ENCODE results near the gene HIRIP3.
A peak's percentile ranks its signal among the peaks of the same experiment; 100 is the strongest.

HIRIP3 gene

DNA sequence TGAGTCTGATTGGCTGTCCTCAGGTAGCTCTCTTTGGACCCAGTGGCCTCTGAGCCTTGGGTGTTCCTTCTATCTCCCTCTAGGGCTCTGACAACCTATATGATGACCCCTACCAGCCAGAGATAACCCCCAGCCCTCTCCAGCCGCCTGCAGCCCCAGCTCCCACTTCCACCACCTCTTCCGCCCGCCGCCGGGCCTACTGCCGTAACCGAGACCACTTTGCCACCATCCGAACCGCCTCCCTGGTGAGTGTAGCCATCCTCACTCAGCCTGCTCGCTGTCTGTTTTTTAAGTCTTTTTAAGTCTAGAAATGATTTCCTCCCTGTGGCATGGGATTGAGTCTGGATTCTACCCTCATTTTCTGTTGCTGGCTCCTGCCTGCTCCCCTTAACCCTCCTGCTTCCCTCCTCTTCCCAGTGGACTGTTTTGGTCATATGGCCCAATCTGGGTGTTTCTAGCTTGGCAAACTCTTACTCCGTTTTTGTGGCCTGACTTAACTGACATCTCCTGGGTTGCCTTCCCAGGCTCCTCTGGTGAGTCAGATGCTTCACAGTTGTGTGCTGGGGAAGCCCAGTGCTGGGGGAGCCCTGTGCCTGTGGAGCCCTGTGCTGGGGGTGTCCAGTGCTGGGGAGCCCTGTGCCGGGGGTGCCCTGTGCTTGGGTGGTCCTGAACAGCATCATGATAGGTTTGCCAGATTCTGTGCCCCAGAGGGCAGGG, 11.8 kb downstream of the HIRIP3 start:
- DNase-seq (ENCODE audit: low spot score) = no peak

DNA sequence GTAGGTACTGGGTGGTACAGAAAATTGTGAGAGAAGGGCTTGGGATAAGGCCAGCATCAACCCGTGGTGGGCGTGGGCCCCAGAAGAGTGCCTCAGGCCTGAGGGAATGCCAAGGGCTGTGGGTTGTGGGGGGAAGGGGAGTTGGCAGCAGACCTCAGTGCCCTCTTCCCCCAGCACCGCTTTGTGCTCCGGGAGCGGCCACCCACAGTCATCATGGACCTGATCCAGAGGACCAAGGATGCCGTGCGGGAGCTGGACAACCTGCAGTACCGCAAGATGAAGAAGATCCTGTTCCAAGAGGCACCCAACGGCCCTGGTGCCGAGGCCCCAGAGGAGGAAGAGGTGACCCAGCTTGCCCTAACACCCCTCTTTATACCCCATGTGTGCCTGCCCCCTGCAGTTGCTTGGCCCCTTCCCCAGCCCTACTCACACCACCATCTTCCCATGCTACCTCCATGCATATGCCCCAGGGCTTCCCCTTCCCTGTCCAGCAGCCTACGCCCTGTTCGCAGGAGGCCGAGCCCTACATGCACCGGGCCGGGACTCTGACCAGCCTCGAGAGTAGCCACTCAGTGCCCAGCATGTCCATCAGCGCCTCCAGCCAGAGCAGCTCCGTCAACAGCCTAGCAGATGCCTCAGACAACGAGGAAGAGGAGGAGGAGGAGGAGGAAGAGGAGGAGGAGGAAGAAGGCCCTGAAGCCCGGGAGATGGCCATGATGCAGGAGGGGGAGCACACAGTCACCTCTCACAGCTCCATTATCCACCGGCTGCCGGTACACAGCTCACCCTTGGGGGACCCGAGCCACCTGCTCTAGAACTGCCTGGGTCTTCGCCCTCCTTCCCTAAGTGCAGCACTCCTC, 12.6 kb downstream of the HIRIP3 start:
- DNase-seq (ENCODE audit: low spot score) = no peak

DNA sequence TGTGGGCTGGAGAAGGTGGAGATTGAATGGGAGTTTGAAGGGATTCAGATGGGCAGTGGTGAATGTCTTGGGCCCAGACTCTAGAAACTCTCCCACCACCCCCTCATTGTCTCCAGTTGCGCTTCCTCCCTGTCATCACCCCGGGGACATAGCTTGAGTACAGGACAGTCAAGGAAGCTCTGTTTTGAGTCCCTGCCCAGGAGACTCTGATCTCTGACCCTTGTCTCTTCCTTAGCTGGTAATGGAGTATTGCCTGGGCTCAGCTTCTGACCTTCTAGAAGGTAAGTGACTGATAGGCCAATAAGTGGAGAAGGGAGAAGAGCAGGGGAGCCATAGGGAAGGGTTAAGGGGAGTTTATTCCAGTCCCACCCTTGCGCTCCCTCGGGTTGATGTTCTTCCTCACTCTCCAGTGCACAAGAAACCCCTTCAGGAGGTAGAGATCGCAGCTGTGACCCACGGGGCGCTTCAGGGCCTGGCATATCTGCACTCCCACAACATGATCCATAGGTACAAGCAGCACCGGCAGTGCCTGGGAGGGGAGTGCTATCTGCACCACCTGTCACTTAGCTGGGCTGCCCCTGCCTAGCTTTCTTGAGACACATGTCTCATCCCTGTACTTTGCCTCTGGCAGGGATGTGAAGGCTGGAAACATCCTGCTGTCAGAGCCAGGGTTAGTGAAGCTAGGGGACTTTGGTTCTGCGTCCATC, 16.7 kb downstream of the HIRIP3 start:
- no peak for DNase-seq (ENCODE audit: low spot score)

DNA sequence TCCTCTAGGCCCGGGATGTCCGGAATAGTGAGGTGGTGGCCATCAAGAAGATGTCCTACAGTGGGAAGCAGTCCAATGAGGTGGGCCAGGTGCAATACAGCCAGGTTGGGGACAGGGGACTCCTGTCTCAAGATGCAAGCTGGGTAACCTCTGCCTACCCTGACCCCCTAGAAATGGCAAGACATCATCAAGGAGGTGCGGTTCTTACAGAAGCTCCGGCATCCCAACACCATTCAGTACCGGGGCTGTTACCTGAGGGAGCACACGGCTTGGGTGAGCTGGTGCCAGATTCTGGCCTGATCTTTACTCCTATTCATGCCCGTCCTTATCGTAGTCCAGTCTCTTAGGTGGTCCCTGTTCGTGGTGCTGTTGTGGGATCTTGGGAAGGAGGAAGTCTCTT, 17.3 kb downstream of the HIRIP3 start:
- DNase-seq (ENCODE audit: low spot score) = no peak

DNA sequence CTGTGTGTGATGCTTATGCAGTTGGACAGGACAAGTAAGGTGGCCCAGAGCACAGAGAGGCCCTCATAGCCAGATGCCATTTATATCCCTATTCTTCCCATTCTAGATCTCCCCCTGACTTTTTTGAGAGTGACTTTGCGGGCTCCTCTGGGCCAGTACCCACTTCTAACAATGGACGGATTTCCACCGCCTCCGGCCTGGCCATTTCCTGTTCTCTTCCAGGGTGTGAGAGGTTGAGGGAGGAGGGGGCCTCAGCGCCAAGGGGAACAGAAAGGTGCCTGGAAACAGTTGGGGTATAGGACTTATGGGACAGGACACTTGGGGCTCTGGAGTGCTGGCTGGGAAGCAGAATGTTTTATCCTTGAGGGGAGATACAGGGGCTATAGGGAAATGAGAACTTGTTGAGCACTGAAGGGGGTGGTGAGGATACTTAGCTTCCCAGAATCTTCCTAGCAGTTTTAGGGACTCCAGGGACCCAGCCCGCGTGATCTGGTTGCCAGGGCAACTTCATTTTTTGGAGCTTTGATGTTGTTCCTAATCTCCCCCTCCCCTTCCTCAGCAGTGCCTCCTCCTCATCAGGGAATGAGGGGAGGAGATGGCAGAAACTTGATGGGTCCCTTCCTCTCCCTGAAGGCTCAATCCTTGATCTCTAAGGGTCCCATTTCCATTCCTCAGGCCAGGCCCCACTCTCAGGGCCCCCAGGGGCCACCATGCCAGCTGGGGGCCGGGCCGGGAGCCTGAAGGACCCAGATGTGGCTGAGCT, 18.2 kb downstream of the HIRIP3 start:
- no peak for DNase-seq (ENCODE audit: low spot score)

DNA sequence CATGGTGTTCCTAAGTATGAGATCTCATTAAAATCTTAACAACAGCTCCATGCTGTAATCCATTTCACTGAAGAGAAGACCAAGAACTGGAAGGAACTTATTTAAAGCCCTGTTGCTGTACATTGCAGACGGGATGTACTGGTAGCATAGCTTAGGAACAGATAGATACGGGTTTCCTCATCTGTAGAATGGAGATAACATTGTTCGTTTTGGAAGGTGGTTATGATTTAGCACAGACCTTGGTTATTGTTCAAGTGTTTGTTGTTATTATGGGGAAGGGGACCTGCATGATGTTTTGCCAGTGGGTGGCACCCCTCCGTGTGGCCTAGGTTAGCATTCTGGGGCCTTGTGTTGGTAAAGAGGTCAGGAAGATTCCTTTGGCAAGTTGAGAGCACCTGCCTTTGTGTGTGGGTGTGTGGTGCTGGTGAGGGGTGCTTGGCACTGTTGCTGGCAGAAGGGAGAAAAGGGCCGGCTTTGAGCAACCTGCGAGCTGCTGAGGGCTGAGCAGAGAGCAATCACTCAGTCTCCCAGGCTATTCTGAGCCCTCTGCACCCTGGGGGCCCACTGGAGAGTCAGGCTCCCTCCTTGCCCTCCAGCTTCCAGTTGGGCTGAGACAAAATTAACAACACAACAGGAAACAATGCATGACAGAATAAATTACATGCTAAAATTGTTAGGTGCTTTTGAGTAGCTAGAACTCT, 19.5 kb downstream of the HIRIP3 start:
- DNase-seq (ENCODE audit: low spot score) = no peak

DNA sequence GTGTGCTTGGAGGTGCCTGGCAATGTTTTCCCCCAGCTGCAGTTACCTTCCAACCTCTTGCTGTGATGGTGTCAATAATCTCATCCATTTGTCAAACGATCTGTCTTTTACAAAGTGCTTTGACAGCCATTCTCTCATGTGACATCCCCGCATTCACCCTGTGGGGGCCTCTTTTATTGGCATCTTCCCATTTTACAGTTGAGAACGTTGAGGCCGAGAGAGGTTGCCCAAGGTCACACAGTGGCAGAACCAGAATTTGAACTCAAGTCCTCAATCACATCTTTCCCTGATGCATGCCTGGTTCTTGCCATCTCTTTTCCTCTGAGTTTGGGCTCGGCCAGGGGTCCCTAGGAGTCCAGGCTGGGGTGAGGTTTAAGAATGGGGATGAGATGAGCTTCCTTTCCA, 20.3 kb downstream of the HIRIP3 start:
- no peak for DNase-seq (ENCODE audit: low spot score)

DNA sequence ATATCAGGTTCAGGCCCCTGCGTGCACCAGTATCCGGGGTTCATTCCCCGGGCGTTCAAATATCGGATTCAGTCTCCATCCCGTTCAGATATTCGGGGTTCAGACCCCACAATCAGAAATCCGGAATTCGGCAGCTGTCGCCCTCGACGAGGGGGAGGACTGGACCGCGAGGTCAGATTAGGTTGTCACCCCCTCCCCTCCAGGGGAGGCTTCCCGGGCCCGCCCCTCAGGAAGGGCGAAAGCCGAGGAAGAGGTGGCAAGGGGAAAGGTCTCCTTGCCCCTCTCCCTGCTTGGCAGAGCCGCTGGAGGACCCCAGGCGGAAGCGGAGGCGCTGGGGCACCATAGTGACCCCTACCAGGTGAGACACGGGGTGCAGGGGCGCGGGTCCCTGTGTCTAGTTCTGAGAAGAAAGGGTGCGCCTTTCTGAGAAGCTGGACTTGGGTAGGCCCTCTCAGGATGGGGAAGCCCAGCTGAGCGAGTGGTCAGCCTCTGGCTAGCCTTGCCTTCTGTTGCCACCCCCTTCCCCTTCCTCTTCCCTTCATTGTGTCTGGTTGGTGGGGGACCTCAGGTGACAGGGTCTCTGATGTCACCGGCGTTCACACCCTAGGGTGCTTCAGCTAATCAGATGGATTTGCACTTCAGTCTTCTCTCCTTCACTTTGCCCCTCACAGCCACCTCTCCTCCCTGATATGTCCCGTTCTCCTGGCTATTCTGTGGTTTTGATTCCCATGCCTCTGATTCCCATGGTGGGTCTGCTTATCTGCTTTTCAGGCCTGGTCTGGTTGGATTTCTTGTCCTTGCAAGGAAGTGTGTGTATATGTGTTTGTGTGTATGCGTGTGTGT, 20.9 kb downstream of the HIRIP3 start:
- DNase-seq (ENCODE audit: low spot score) = peak; percentile 22

DNA sequence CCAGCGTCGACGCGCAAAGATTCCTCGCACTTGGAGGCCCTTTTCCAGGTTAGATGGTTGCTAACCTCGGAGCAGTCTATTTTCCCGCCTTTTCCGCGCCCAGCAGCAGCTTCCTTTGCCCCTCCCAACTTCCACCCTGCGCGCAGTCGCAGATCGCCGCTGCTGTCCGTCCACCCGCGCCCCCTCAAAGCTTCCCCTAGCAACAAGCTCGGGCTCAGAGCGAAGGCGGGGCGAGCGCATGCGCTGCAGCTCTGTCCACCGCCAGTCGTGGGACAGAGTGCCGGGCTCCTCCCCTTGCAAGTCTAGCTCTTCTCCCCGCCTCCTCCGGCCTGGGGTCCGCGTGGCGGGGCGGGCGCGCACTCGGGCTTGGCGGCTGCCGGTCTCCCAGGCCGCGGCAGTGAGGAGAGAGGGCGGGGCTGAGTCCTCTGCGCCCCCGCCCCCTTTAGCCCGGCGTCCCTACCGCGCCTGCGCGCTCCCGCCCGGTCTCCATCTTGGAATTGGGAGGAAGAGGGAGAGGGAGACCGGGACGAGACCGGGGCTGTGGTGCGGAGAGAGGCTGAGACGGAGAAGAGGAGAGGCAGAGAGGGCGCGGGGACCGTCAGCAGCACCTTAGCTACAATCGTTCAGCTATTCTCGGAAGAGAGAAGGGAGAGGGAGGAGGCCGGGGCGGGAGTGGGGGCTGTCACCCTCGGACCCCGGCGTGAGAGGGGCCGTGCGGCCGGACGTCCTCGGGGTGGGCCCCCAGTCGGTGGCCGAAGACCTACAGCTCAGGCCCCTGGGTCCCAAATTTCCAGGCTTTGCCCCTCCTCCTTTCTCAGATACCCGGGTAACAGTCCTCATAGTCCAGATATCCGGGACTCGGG, 21.8 kb downstream of the HIRIP3 start, which contains the start of gene TAOK2:
TSS of gene TAOK2 (plus strand) at position 485 of the 863 bp plus-strand sequence. CDS start 3,905 bp downstream, outside the sequence.
- peak; percentile 100 for DNase-seq (ENCODE audit: low spot score)

DNA sequence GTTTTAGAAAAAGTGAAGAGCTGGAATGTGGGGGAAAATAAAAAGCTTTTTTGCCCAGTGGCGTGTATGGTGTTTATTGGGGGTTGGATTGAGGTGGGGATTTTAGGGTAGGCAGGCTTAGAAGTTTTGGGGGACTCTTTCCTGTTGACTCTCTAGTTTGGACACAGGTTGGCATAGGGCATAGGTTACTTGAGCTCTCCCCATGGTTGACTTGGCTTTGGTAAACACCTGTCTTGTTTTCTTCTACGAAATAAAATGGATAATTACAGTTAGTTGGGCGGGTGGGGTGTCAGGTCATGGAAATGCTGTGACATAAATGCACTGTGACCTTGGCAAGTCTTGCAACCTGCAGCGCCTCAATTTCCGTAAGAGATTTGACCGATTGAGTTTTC, 22.4 kb downstream of the HIRIP3 start:
- no peak for DNase-seq (ENCODE audit: low spot score)

DNA sequence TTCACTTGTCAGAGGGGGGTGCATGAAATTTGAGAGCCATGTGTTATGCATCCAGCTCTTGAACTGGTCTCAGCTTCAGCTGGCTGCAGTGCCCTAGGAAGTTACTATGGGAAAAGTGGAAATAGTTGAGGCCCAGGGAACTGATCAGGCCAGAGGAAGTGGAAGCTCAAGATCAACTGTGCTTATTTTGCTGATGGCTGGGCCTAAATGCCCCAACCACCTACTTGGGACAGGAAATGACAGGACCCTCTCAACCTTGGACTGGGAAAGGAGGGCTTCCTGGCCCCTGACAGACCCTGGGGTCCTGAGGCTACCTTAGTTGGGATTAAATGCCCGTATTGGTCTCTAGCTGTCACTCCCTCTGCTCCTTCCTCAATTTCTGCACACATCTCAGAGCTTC, 22.9 kb downstream of the HIRIP3 start:
- DNase-seq (ENCODE audit: low spot score) = no peak

DNA sequence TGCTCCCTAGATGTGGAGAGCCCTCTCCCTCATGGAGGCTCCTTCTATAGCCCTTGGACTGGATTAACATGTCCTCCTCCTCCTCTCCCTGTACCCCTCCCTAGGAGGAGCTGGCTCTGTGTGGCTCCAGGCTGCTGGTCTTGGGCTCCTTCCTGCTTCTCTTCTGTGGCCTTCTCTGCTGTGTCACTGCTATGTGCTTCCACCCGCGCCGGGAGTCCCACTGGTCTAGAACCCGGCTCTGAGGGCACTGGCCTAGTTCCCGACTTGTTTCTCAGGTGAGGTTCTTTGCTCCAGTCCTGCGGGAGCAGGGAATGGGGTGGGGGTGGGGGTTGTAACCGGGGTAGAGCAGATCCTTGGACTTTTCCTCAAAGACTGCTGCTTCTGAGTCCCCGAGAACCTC, 24.1 kb downstream of the HIRIP3 start:
- no peak for DNase-seq (ENCODE audit: low spot score)

DNA sequence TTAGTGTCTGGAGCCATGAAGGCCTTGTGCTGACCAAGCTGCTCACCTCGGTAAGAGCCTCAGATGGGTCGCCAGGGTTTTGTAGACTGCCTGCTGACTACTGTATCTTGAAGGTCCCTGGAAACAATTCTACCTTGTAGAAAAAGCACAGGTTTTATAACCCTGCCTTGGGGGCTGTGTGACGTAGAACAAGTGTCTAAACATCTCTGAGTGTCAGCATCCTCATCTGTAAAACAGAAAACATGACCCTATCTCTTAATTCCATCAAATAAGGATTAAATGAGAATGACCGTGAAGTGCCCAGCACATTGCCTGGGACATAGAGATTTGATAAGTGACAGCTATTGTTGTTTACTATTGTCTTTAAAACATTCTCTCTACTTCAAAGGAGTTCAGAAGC, 27.2 kb downstream of the HIRIP3 start:
- DNase-seq (ENCODE audit: low spot score) = no peak

DNA sequence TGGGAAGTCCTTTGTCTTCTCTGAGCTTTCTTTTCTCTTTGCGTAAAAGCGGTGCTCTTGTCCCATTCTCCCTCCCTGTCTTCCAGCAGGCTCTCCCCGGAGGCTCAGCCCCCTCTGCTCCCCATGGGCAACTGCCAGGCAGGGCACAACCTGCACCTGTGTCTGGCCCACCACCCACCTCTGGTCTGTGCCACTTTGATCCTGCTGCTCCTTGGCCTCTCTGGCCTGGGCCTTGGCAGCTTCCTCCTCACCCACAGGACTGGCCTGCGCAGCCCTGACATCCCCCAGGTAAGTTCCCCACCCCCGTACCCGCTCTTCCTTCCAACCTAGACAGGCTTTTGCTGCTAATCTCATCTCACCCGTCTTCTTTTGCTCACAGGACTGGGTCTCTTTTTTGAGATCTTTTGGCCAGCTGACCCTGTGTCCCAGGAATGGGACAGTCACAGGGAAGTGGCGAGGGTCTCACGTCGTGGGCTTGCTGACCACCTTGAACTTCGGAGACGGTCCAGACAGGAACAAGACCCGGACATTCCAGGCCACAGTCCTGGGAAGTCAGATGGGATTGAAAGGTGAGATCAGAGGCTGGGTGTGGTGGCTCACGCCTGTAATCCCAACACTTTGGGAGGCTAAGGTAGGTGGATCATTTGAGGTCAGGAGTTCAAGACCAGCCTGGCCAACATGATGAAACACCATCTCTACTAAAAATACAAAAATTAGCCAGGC, 32.2 kb downstream of the HIRIP3 start:
- no peak for DNase-seq (ENCODE audit: low spot score)

DNA sequence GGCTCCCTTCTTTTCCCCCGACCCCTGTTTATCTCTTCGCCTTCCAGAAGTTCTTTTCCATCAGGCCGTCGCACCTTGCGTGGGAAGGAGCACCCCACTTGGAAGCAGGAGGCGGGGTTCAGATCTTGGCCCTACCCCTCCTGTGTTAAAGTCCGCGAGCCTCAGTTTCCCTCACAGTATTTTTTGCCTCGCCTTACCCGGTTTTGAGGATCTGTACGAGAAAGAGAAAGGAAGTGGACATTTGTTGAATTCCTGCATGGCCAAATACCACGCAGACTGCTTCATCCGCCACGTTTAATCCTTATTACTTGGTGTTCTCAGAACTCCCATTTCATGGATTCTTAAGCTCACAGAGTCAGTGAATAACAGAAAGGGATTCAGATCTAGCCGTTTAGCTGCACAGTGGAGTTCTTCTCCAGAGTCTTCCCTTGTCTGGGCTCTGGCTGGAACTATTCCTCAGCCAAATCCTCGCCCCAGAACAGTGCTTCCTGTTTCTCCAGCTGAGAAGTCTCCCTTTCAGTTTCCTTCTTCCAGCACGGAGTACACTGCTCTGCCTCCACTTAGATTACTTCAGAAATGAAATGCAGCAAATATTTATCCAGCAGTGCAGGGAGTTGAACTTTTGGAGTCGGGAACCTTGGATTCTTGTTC, 32.9 kb downstream of the HIRIP3 start:
- peak; percentile 58 for DNase-seq (ENCODE audit: low spot score)

DNA sequence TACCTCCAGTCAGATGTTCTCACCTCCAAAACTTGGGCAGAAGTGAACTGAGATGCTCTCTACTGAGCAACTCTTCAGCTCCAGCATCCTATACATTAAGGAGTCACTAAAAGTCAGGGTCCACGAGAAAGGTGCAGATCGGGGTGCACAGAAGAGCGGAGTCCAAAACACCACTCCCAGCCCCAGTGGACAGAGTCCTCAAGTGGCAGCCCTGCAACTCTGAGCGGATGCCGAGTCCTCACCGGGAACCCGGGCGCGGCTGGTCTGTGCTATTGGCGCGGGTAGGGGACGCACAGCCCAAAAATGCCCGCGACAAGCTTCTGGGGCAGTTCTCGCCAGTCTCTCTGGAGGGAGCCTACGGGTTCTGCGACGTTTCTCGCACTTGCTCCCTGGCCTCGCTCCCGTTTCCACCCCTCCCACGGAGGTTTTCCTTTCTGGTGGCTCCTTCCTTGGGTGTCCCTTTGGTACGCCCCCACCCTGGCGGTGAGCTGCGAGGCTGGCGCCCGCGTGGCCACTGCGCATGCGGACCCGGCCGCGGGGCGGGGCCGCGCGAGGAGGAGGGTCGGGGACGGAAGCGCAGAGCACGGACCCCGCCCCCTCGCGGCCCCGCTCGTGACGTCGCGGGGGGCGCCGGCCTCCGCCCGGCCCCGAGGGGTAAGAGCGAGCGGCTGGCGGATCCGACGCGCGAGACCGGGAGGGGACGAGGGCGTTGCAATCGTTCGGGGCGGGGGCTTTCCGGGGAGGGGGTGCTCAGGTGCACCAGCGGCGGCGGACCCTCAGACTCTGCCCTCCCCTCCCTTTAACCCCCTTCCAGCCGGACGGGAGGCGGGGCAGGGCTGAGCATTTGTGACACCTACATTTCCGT, 33.7 kb downstream of the HIRIP3 start, which contains the start of gene TMEM219:
TSS of gene TMEM219 (plus strand) at position 601 of the 865 bp plus-strand sequence. CDS start 1,065 bp downstream, outside the sequence.
- DNase-seq (ENCODE audit: low spot score) = peak; percentile 99

DNA sequence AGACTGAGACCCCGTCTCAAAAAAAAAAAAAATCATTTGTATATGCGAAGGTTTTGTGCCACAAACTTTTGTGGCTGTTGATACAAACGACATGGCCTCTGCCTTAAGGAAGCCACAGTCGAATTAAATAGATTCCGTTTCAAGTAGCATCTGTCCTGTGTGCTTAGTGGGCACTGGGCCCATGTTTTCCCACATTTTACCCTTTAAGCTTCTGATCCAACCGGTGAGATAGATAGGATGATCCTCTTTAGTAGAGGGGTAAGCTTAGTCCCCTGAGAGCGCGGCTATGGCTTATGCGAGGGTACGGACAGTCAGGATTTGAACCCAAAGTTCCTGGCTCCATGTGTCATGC, 34.3 kb downstream of the HIRIP3 start:
- DNase-seq (ENCODE audit: low spot score) = no peak
